ENCODE results near the gene ZBTB34.

ZBTB34 gene

GRCh38 chr9:126874546-126875314, 14.3 kb downstream of the ZBTB34 start:
- Histone ChIP-seq H3K4me3 (no peak overlapping the region), H3K27ac (no peak overlapping the region)

GRCh38 chr9:126875756-126876510, 15.5 kb downstream of the ZBTB34 start:
- Histone ChIP-seq H3K27ac (no peak overlapping the region), H3K4me3 (no peak overlapping the region)

GRCh38 chr9:126876531-126876930, 16.1 kb downstream of the ZBTB34 start:
- Histone ChIP-seq H3K4me3 (no peak overlapping the region), H3K27ac (no peak overlapping the region)

DNA sequence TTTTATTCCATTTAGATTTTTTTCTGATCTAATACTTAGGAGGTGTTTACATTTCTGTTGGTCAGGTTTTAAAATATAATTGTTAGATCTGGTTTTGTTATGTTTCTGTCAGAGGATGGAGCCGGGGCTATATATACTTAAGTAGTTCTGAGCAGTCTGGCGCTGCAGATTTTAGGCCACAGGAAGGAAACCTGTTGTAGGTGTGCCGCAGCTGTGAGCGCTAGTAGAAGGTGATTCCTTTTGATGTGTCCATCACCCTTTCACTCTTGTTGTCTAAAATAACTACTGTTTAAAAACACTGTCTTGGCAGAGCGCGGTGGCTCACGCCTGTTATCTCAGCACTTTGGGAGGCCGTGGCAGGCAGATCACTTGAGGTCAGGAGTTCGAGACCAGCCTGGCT, 17.0 kb downstream of the ZBTB34 start:
- Histone ChIP-seq H3K4me3 (no peak overlapping the region), H3K27ac (no peak overlapping the region)

- no peak overlapping the region for H3K27ac ChIP-seq
- no peak overlapping the region for H3K4me3 ChIP-seq
Observed at GRCh38 chr9:126879288-126879687, 18.8 kb downstream of the ZBTB34 start.

GRCh38 chr9:126880226-126880946, 19.9 kb downstream of the ZBTB34 start:
- Histone ChIP-seq H3K27ac (no peak overlapping the region), H3K4me3 (no peak overlapping the region)

- no peak overlapping the region for H3K27ac ChIP-seq
- H3K4me3 ChIP-seq, result no peak overlapping the region
Observed at GRCh38 chr9:126880947-126881332, 20.5 kb downstream of the ZBTB34 start.

- peak overlapping the region in 1 of 21 experiments; percentile 3 for H3K27ac ChIP-seq
- H3K4me3 ChIP-seq, result no peak overlapping the region
Observed at GRCh38 chr9:126882746-126883145, 22.3 kb downstream of the ZBTB34 start.

DNA sequence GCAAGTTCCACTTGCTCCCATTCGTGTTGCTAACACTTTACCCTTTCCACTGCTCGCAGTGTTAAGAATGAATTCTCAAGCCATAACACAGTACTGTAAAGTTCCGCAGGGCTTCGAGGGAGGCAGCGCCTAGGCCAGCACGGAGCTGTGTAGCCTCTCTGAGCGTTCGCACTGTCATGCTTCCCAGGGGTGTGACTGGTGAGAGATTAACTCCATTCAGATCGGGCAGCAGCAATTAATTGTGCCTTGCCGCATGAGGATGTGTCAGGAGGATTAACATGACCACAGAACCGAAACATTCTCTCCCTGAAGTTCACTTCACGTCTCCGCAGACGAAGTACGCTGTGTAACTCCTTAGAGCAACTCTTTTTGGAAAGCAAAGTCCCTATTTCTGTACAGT, 23.2 kb downstream of the ZBTB34 start:
- Histone ChIP-seq H3K4me3 (no peak overlapping the region), H3K27ac (no peak overlapping the region)

GRCh38 chr9:126885131-126885641, 24.7 kb downstream of the ZBTB34 start:
- Histone ChIP-seq H3K27ac (peak overlapping the region in 1 of 21 experiments; percentile 19), H3K4me3 (no peak overlapping the region)

GRCh38 chr9:126886034-126886822, 25.8 kb downstream of the ZBTB34 start:
- no peak overlapping the region for H3K27ac ChIP-seq
- H3K4me3 ChIP-seq, result no peak overlapping the region

DNA sequence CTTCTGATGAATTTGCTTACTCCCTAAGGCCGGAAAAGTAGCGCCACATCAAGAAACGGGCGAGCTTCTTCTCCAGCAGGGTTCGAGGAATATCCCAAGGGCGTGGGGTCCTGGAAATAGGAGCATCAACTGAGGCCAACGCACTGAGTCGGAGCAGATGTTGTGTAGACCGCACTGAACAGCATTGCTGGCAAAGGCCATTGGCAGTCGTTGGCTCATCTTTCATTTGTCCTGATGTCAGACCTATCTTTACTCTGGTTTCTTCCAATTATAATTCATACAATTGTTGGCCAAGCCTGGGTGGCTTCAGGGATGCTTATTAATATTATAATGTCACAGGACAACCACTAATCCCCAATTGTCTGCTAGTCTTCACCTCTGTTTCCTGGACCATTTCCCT, 26.5 kb downstream of the ZBTB34 start:
- H3K27ac ChIP-seq, result no peak overlapping the region
- no peak overlapping the region for H3K4me3 ChIP-seq

DNA sequence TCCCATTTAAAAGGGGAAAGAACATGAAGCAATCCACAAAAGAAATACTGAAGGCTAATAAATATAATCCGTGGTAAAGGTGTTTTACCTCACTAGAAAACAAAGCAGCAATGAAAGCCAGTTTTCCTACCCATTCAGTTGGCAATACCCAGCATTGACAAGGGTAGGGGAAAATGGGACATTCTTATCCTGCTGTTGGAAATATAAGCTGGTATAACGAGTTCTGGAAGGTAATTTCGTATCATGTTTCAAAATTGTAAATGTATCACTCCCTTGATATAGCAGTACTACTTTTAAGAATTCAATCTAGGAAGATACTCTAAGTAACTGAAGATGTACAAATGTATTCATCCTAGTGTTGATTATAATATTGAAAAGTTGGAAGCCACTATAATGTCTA, 31.2 kb downstream of the ZBTB34 start:
- H3K27ac ChIP-seq, result no peak overlapping the region
- no peak overlapping the region for H3K4me3 ChIP-seq

DNA sequence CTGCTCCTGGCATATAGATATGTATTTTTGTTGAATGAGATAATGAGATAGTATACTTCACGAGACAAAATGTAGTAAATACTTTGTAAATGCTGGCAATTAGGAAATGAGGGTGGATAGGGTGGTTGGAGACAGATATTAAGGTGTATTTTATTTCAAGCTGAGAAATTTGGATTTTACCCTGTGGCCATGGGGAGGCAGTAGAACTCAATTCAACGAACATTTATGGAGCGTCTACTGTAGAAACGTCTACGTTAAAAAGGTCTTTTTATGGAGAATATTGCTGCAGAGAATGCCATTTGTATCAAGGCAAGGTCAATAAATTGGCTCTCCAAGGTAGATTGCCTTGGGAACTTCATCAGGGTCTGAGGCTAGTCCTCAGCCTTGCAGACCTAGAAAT, 32.6 kb downstream of the ZBTB34 start:
- H3K4me3 ChIP-seq, result no peak overlapping the region
- H3K27ac ChIP-seq, result no peak overlapping the region

DNA sequence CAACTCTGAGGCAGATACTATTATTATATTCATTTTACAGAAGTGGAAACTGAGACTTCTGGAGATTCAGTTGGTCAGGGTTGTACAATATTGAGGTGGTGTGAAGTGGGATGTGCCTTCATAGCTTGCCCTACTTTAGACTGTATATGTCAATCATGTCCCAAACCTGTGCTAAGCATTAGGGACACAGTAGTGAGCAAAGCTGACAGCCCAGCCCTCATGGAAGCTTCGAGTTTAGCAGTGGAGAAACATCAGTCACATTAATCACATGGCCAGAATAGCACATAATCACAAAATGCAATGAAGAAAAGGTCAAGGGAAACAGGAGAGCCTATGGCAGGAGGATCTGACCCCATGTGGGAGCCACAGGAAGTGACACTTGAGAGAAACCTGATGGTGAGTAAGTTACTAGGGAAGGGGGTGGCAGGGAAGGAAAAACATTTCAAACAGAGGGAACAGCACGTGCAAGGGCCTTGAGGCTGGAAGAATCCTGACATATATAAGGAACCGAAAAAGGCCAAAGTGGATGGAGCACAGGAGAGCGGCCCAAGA, 33.7 kb downstream of the ZBTB34 start:
- H3K4me3 ChIP-seq, result no peak overlapping the region
- no peak overlapping the region for H3K27ac ChIP-seq

DNA sequence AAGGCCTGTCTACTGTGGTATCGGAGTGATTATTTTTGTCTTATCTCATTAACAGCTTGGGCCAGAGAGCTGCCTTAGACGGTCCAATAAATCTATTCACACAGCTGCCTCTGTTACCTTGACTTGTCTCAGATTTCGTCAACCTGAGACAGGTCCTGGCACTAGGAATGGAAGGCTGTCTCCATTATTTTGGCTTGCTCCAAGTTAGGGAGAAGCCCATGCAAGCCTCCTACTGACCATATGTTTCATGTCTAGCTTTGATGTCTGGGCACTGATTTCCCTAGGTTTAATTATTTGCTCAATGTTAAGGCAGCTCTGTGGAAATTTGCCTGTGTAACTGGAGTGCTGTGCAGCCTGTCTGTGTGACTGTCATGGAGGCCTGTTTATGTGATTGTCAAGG, 41.8 kb downstream of the ZBTB34 start:
- Histone ChIP-seq H3K27ac (no peak overlapping the region), H3K4me3 (no peak overlapping the region)

GRCh38 chr9:126904586-126904985, 44.1 kb downstream of the ZBTB34 start:
- Histone ChIP-seq H3K27ac (no peak overlapping the region), H3K4me3 (no peak overlapping the region)

DNA sequence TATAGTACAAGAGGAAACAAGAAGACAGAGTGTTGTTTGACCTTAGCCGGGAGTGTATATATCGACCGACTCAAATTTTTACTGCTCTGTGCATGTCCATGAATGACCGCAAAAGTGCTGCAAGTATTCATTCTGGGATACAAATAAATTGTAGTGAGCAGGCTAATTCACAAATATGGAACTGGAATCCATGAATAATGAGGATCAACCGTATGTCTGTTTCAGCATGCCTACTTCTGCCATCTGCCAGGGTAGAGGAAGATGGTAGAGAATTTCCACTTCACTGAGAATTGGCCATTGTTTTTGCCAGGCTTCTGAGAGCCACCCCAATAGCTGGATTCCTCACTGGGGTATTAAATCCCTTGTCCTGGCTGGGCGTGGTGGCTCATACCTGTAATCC, 45.7 kb downstream of the ZBTB34 start:
- no peak overlapping the region for H3K27ac ChIP-seq
- H3K4me3 ChIP-seq, result no peak overlapping the region

DNA sequence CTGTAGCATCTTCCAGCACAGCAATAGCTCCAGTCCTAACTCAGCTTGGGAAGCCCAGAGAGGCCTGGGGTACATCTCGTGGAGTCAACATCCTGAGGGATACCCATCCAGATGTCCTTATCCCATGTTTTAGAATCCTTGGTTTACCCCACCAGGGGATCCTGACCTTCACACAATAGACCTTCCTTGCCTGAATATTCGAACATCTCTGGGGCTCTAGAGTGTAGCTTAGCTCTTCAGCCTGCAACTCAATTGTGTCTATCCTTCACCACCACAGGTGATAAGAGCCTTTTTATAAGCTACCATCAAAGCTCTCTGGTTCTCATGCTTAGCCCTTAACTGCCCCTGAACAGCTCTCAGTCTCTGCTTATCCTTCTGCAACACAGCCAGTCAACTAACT, 46.6 kb downstream of the ZBTB34 start:
- no peak overlapping the region for H3K27ac ChIP-seq
- no peak overlapping the region for H3K4me3 ChIP-seq

Data from skin epidermis (tissue), 12 donors.